Measurements from ENCODE around the gene GLS.
"Not testable (repeated sequence)": the region's sequence is repeated elsewhere in the genome, so short reads cannot be mapped to it uniquely, and the experiment has no call there.

GLS gene

GRCh38 chr2:190880378-190881083, at the start of gene GLS:
TSS of gene GLS (plus strand) at chr2:190880821. CDS start at chr2:190881085, 264 bp downstream.
- DNase-seq (ENCODE audit: low spot score), result peak; percentile 96

DNA sequence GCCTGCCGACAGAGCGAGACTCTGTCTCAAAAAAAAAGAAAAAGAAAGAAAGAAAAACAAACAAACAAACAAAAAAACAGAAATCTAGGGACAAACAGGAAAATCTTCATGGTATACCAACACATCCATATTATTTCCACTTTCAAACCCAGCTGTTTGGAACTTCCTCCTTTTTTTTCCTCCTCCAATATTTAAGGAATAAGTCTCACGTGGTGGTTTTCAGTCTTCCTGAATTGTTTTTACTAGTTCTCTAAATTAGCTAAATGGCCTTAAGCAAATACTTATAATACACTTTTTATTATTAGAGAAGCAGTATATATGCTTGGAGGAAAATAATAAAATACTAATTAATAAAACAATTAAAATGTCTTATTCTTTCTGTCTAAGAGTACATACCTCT, 48.7 kb upstream of the GLS start:
- no peak for DNase-seq (ENCODE audit: low spot score)

GRCh38 chr2:190834890-190835208, 45.8 kb upstream of the GLS start:
- DNase-seq (ENCODE audit: low spot score), result no peak

GRCh38 chr2:190835303-190835930, 45.2 kb upstream of the GLS start:
- DNase-seq (ENCODE audit: low spot score), result peak; percentile 38

DNA sequence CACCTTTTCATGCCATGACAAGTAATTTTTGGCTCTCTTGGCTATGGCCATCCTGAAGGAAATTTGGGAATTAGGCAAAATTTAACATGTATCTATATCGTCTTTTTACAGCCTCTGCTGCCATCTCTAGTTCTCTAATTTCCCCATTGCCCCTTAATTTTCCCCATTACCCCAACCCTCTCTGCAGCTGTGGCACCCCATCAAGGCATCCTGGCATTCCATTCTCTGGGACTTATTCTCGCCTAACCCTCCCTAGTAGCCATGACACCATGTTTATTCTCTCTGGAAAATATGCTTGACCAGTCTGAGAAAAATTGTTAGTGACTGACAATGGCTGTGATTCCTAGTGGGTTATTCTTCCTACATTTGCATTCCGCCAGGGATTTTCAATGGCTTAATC, 43.9 kb upstream of the GLS start:
- DNase-seq (ENCODE audit: low spot score), result no peak

GRCh38 chr2:190837420-190837819, 43.2 kb upstream of the GLS start:
- DNase-seq (ENCODE audit: low spot score), result no peak

DNA sequence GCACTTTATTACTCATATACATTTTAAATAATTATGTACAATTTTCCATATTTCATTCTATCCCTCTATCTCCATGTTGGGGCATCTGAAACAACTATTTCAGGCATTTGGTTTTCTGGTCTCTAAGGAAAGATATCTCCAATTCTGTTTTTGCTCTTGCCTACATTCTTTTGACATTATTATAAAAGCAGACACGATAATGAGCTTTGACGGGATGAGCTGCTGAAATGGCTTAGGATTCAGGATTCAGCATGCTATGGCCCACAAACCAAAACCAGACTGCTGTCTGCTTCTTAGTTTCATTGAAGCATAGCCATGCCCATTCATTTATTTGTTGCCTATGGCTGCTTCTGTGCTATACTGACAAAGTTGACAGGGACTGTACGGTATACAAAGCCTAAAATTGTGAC, 42.7 kb upstream of the GLS start:
- DNase-seq (ENCODE audit: low spot score), result no peak

DNA sequence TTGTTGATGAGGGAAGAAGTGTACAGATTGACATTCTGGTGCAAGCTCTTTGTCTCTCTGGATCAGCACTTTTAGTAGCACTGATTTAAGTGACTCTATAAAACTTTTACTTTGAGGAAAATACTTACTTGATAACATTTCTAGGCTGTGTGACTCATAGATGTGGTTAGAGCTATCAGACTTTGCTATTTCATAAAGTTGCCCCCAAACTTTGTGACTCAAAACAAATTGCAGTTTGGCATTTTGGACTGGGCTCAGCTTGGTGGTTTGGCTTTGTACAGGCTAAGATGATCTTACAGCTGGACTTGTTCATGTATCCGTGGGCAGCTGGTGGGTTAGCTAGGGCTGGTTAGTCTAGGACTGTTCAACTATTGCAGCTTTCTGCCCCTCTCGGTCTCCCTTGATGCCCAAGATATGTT, 42.1 kb upstream of the GLS start:
- DNase-seq (ENCODE audit: low spot score), result no peak

GRCh38 chr2:190840569-190841172, 40.0 kb upstream of the GLS start:
- DNase-seq (ENCODE audit: low spot score), result no peak

DNA sequence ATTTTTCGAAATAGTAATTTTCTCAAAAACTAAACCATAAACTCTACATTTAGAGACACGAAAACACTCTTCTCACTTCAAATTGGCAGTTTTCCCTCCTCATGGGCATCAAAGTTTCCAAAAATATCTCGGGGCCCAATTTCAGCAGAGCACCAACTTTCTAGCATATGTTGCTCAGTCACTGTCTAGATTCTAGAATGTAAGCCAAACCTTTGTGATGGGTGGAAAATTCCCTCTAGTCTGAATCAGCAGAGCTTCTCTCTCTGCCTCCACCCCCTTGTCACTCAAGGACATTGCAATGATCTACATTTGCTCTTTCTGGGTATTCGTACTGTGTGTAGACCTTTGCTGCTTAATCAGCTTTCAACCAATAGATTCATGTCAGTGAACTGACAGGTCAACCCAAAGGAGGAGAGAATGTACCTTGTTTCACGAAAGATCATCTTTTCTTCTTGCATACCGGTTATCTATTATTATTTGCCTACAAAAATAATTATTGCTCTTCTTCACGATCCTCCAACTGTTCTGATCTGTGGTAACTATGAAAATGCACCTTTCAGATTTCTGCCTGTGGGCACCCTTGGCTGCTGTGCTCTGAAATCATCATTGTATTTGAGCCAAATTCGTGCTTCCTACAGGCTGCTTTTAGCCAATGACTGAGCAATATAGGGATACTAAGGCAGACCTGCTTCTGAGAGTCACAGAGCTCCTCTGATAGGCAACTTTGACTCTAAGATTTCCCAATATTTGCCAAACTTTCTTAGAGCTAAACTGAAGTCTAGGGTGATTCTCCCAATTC, 38.7 kb upstream of the GLS start:
- no peak for DNase-seq (ENCODE audit: low spot score)

DNA sequence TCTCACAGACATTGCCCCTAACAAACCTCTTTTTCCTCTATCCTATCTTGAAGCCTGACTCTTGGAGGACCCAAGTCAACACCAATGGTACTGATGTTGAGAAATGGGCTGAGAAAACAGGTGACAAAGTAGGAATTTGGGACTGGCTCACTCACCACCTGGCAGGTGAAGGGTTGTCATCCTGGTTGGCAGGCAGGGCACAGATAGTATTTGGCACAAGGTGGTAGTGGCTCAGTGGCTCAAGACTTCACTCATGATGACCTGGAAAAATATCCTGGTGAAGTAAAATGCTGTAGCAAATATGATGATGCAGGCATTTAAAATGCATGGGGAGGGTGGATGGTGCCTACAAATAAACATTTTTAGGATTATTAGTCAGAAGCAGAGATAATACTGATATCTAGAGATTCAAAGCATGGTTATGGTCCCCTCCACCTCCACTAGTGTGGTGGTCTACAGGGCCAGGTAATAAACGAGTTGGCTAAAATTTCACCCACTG, 38.0 kb upstream of the GLS start:
- DNase-seq (ENCODE audit: low spot score), result no peak

DNA sequence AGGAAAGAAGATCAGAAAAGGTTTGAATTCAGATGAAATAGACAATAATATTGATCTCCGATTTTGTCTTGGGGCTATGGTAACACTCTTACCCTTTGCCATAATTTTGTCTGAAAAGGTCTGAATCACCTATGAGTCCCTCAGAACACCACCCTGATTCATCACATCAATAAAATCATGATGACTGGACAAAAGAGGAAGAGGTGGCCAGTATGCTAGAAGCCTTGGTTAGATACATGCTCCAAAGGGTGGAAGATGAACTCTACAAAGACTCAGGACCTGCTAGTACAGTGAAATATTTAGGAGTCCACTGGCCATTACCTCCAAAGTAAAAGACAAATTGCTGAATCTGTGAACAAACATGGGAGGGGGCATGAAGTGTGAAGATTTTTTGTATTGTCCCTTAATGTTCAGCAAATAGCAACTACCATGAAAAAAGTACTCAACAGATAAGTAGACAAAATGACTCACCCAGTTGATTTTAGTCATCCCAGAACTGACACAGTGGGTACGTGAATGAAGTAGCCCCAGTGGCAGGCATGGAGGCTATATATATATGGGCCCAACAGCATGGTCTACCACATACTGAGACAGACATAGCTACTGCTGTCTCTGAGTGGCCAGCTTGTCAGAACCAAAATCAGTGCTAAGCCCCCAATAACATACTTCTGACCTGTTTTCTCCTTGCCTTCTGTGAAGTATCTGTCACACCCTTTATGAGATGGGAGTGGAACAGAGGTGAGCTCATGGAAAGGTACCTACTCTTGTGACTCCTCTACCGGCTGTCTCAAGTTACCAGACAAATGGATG, 36.5 kb upstream of the GLS start:
- DNase-seq (ENCODE audit: low spot score), result peak; percentile 78

- DNase-seq (ENCODE audit: low spot score), result no peak
Measured at GRCh38 chr2:190844700-190845401, 35.8 kb upstream of the GLS start.

GRCh38 chr2:190846746-190847145, 33.9 kb upstream of the GLS start:
- DNase-seq (ENCODE audit: low spot score), result no peak

DNA sequence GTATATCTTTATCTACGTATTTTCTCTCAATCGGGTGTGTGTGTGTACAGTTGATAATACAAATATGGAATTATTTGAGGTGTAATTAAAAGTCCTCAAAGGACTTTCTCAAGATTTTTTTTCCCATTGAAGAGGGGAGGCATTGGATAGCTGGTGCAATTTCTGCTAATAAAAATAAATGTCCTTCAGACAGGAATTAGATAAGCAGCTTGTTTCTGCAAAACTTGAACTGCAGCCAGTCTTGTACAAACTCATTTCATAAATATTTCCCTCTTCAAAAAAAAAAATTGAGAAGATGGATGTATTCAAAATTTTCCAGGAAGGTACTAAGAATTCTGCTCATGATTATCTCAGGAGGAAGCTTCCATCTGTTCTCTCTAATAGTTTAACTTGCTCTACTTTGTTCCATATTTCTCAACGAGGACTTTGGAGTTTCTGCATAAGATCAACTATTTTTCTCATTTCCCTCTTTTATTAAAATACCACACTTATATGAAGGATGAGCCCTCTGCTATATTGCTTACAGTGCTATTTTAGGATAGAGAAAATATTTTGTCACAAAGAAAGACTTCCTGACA, 33.0 kb upstream of the GLS start:
- no peak for DNase-seq (ENCODE audit: low spot score)

- no peak for DNase-seq (ENCODE audit: low spot score)
Measured at GRCh38 chr2:190849774-190850173, 30.8 kb upstream of the GLS start.

GRCh38 chr2:190853022-190853421, 27.6 kb upstream of the GLS start:
- not testable (repeated sequence) for DNase-seq (ENCODE audit: low spot score)

GRCh38 chr2:190853531-190854383, 26.9 kb upstream of the GLS start:
- DNase-seq (ENCODE audit: low spot score), result no peak

GRCh38 chr2:190854726-190855125, 25.9 kb upstream of the GLS start:
- no peak for DNase-seq (ENCODE audit: low spot score)

GRCh38 chr2:190855245-190855644, 25.4 kb upstream of the GLS start:
- DNase-seq (ENCODE audit: low spot score), result no peak

Measured in RKO (cell line).